Esophagus (tissue), 2 donors: Measurements from ENCODE around the gene EPHA10. TPM values are rescaled to one million over a fixed set of nuclear protein-coding genes. Genes with fewer than 3 reads are reported as not detected.

Source experiments
- H3K27ac ChIP-seq, 2 donors: one replicate each; pipeline ENCODE4 v1.5.1; 2013; ENCODE audit warnings: low read depth in 2 of 2, mild to moderate bottlenecking in 2 of 2, inconsistent platforms in 1 of 2, low read length in 1 of 2, moderate library complexity in 1 of 2
- H3K27me3 ChIP-seq, 2 donors: one replicate each; pipeline ENCODE4 v1.6.1; 2013; ENCODE audit warnings: low read length in 2 of 2, control low read depth in 1 of 2, mild to moderate bottlenecking in 1 of 2; ENCODE audit not compliant: insufficient read depth in 2 of 2, control insufficient read depth in 1 of 2
- H3K36me3 ChIP-seq, 2 donors: one replicate each; pipeline ENCODE4 v1.6.1; 2013; ENCODE audit warnings: low read length in 1 of 2; ENCODE audit not compliant: control insufficient read depth in 2 of 2, insufficient read depth in 2 of 2
- H3K4me1 ChIP-seq, 2 donors: one replicate each; pipeline ENCODE4 v1.6.1; 2013; ENCODE audit warnings: low read length in 1 of 2; ENCODE audit not compliant: control insufficient read depth in 2 of 2, insufficient read depth in 2 of 2
- H3K4me3 ChIP-seq, 2 donors: one replicate each; pipeline ENCODE4 v1.5.1; 2013; ENCODE audit warnings: low read length in 2 of 2, mild to moderate bottlenecking in 2 of 2, low read depth in 1 of 2, moderate library complexity in 1 of 2
- H3K9me3 ChIP-seq, 2 donors: one replicate each; pipeline ENCODE4 v1.6.1; 2013; ENCODE audit warnings: mild to moderate bottlenecking in 2 of 2, low read depth in 1 of 2, low read length in 1 of 2, moderate library complexity in 1 of 2; ENCODE audit not compliant: control insufficient read depth in 2 of 2, insufficient read depth in 1 of 2
- WGBS, 2 donors: extraction: QIAGEN DNeasy Blood & Tissue Kit; methylation state at CpG; one replicate each; pipeline ENCODE4 v1.1.7; 2013; 5-methylcytosine and 5-hydroxymethylcytosine counted together
- polyA plus RNA-seq, 2 donors: library from polyadenylated mRNA; stranded (reverse); fragments of 200-250 nt; gene quantifications; one replicate each; pipeline ENCODE4 v1.2.3, GENCODE V29; 2013
- donor health status: healthy with polysubstance abuse.
- donor health status: Bipolar disorder and iron deficiency.

EPHA10 gene
- polyA plus RNA-seq, 2 donors = 0.24 to 0.38 TPM

DNA sequence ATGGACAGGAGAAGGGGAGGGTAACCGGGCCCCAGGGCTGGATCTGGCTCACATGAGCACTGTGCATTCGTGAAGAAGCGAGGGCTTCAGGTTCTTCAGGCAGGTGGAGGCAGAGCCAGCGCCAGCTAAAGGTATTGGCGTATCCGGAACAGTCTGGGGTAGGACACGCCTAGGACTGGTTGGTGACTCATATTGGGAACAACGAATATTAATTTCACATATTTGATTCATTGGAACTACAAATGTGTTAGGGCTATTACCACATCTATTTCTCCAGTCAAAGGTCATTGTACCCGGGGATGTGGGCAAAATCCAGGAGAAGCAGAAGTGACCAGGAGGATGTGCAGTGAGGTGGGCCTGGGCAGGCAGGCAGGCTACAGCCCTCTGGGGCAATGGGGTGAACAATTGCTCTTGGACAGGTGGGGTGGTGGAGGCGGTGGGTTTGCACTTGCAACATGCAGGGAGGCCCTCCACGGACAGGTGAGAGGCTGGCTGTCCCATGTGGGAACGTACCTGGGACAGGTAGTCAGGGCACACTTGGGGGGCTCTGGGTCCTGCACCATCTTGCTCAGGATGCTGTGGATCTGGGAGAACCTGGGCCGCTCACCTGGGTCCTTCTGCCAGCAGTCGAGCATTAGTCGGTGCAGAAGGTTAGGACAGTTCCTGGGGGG lies 45.9 kb downstream of the EPHA10 start:
- 60 to 72% methylated on average over 15 of the region's 15 CpGs for WGBS, 2 donors
- Histone ChIP-seq H3K4me1 (peaks cover 0 to 10% of the 10 kb centered on the region in 2 donors), H3K36me3 (no peaks in the 10 kb centered on the region), H3K27ac (peak overlapping the region in 1 of 2 donors; percentile 44), H3K4me3 (no peak overlapping the region), H3K27me3 (no peaks in the 10 kb centered on the region), H3K9me3 (no peaks in the 10 kb centered on the region)

DNA sequence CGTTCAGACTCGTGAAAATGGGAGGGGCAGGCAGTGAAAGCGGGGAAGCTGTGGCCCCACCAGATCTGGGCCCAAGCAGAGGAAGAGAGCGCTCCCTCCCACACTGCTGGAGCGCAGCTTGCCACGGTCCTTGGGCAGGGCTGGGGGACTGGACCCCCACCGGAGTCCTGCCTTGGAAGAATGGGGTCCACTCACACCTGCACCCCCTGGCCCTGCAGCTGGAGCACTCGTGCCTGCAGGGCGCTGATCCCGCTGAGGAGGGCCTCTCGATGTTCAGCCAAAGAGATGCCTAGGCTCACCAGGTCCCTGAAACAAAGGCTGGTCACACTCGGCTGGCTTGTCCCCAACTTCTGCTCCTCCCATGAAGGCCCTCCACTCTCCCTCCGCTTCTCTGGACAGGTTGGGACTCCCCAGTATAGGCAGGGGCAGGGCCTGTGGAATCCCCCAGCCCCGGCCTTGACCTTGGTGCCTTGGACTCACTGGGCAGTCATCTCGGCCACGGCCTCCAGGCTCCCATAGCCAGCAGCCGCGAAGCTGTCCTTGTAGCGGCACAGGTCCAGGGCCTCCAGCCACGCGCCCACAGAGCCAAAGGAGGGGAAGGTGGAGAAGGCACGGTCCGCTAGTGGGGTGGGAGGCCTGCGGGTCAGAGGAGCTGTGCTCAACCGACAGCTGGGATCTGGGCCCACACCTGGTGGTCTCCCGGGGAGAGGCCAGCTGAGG lies 46.6 kb downstream of the EPHA10 start:
- 82 to 88% methylated on average over 26 of the region's 26 CpGs for WGBS, 2 donors
- no peaks in the 10 kb centered on the region for H3K27me3 ChIP-seq
- H3K27ac ChIP-seq = no peak overlapping the region

DNA sequence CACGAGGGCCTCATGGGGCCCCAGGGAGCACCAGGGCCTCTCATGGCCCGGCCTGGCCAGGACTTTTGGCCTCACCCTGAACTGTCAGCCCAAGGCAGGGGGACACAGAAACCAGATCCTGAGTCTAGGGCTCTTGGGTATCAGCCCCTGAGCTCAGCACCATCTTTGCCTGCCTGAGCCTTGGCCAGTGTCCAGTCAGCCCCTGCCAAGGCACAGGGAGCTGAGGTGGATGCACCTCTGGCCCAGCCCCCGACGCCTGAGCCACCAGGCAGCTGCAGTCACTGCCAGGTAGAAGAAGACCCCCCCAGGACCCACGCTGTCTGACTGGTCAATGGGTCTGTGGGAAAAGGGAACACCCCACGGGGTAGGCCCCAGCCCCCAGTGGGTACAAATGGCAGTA lies 47.3 kb downstream of the EPHA10 start:
- Histone ChIP-seq H3K4me1 (peaks cover 0 to 10% of the 10 kb centered on the region in 2 donors), H3K36me3 (no peaks in the 10 kb centered on the region), H3K27me3 (no peaks in the 10 kb centered on the region), H3K27ac (no peak overlapping the region), H3K4me3 (no peak overlapping the region), H3K9me3 (no peaks in the 10 kb centered on the region)
- 82% methylated on average over 6 of the region's 6 CpGs for WGBS, 2 donors

More for the DNA sequence above, 46.6 kb downstream of the EPHA10 start:
- Histone ChIP-seq H3K4me3 (no peak overlapping the region), H3K4me1 (peaks cover 0 to 10% of the 10 kb centered on the region in 2 donors), H3K36me3 (no peaks in the 10 kb centered on the region), H3K9me3 (no peaks in the 10 kb centered on the region)

DNA sequence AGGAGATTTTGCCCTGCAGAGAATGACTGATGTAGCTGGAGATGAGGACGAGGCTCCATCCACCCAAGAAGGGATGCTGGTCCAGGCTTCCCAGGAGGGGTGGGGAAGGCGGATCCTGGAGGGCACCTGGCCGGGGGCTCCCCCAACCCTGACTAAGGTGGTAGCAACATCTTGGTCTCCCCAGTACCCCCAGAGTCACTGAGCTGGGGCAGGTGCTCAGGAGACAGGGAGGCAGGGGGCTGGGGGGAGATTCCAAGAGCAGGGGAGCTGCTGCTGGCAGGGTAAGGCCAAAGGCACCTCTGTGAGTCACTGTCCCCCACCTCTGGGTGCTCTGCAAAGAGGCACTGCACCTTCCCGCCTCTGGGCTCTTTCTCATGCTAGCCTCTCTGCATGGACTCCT lies 48.6 kb downstream of the EPHA10 start:
- peaks cover 0 to 10% of the 10 kb centered on the region in 2 donors for H3K4me1 ChIP-seq
- no peaks in the 10 kb centered on the region for H3K9me3 ChIP-seq
- no peaks in the 10 kb centered on the region for H3K27me3 ChIP-seq
- no peak overlapping the region for H3K4me3 ChIP-seq
- 72 to 85% methylated on average over 4 of the region's 4 CpGs for WGBS, 2 donors
- H3K27ac ChIP-seq = no peak overlapping the region
- H3K36me3 ChIP-seq = no peaks in the 10 kb centered on the region

DNA sequence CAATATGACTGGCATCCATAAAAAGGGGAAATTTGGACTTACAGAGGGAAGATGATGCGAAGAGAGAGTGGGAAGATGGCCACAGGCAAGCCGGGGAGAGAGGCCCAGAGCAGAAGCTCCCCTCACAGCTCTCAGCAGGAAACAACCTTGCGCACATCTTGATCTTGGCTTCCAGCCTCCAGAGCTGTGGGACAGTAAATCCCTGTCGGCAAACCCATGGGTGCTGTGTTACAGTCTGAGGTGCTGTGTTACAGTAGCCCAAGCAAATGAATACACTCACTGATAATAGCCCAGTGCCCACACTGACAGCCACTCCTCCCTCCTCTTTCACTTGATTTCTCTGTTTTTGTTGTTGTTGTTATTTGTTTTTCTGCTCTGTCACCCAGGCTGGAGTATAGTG lies 50.2 kb downstream of the EPHA10 start:
- Histone ChIP-seq H3K27ac (no peak overlapping the region), H3K36me3 (no peaks in the 10 kb centered on the region), H3K4me3 (no peak overlapping the region), H3K27me3 (no peaks in the 10 kb centered on the region), H3K9me3 (no peaks in the 10 kb centered on the region), H3K4me1 (peaks cover 0 to 10% of the 10 kb centered on the region in 2 donors)
- WGBS, 2 donors = 87 to 91% methylated on average over 4 of the region's 4 CpGs

DNA sequence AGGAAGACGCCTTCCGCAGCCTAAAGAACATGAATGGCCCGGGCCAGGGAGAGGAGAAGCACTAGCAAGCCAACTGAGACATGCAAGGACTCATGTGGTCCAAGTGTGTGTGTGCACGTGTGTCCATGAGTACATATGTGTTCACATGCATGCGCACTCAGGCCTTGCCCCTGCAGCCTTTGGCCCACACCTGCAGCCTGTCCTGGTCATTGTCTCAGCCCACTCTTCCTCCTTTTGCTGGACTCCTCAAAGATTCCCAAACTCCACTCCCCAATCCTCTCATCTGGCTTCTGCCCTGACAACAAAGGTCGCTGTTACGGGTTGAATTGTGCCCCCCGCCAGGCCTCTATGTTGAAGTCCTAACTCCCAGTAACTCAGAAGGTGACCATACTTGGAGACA lies 50.7 kb downstream of the EPHA10 start:
- 81 to 82% methylated on average over 8 of the region's 8 CpGs for WGBS, 2 donors
- Histone ChIP-seq H3K4me1 (peaks cover 0 to 9% of the 10 kb centered on the region in 2 donors), H3K36me3 (no peaks in the 10 kb centered on the region), H3K27me3 (no peaks in the 10 kb centered on the region), H3K9me3 (no peaks in the 10 kb centered on the region), H3K4me3 (no peak overlapping the region), H3K27ac (no peak overlapping the region)

DNA sequence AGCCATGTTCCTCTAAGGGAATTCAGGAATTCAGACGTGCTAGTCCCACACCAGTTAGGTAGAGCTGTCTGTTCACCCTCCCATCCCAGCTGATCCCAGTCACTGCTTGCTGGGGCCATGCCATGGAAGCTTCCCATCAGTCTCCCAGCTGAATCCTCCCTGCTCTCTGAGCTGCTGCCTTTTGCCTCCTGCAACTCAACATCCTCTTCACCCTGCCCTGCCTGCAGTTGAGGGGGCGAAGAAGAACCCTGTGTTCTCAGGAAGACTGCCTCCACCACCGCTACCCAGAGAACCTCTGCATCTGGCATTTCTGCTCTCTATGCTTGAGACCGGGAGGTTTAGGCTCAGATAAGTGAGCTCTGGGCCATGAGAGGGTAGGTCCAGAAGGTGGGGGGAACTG lies 56.4 kb downstream of the EPHA10 start:
- 87 to 89% methylated on average over 4 of the region's 4 CpGs for WGBS, 2 donors
- Histone ChIP-seq H3K9me3 (no peaks in the 10 kb centered on the region), H3K27ac (no peak overlapping the region), H3K27me3 (no peaks in the 10 kb centered on the region), H3K36me3 (peaks cover 12 to 13% of the 10 kb centered on the region in 2 donors), H3K4me1 (peaks cover 0 to 2% of the 10 kb centered on the region in 2 donors), H3K4me3 (no peak overlapping the region)

DNA sequence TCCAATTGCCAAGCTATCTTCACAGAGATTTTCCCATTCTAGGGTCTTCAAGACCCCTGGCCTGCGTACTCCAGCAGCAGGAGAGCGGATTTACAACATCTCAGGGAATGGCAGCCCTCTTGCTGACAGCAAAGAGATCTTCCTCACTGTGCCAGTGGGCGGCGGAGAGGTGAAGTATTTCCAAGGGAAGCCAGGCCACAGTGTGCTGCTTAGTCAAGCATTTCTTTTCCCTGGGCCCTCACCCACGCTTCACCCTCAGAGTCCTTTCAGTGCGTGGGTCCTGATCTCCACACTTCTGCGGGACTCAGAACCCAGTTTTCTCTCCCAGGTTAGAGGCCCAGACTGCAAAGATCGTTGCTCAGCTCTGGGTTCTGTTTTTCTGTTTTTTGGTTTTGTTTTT lies 59.5 kb downstream of the EPHA10 start:
- 84 to 90% methylated on average over 8 of the region's 8 CpGs for WGBS, 2 donors
- Histone ChIP-seq H3K36me3 (peaks cover 12 to 18% of the 10 kb centered on the region in 2 donors), H3K27ac (no peak overlapping the region)

DNA sequence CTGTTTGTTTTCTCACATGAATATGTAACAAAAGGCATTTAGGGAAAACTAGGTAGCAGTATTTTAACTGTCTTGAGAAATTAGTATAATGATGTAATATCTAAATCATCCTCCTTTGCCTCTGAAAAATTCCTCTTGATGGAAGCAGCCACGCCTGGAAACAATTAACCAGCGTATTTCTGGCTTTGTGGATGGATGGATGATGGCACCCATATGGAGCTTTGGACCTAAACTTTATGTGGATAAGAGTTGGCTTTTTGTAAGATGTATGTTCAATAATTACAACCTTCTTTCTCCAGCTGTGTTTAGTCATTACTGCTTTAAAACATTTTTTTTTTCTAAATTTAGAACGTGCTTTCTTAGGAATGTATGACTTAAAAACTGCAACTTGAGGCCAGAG lies 60.0 kb downstream of the EPHA10 start:
- no peak overlapping the region for H3K4me3 ChIP-seq
- H3K27ac ChIP-seq = no peak overlapping the region
- peaks cover 0 to 2% of the 10 kb centered on the region in 2 donors for H3K4me1 ChIP-seq
- peaks cover 12 to 18% of the 10 kb centered on the region in 2 donors for H3K36me3 ChIP-seq
- no peaks in the 10 kb centered on the region for H3K27me3 ChIP-seq
- WGBS, 2 donors = 68 to 81% methylated on average over 3 of the region's 3 CpGs
- no peaks in the 10 kb centered on the region for H3K9me3 ChIP-seq

More for the DNA sequence above, 59.5 kb downstream of the EPHA10 start:
- Histone ChIP-seq H3K27me3 (no peaks in the 10 kb centered on the region), H3K4me1 (peaks cover 0 to 2% of the 10 kb centered on the region in 2 donors), H3K9me3 (no peaks in the 10 kb centered on the region), H3K4me3 (no peak overlapping the region)
